GM13976 (cell line): ENCODE data around the gene ZAR1.

Experiments used
- DNase-seq: peaks from one replicate; pipeline ENCODE4 v3.0.0; 2012; ENCODE audit warnings: low spot score
- CTCF ChIP-seq: IDR thresholded peaks from 2 replicates; pipeline ENCODE4 v1.5.1; 2012; ENCODE audit warnings: borderline replicate concordance, mild to moderate bottlenecking; ENCODE audit not compliant: insufficient read depth; ENCODE audit errors: extremely low read depth, missing control alignments, control extremely low read depth
- in situ Hi-C: fragments of 300-500 bp; cut with MboI; formaldehyde crosslinking; loops from one replicate; pipeline ENCODE4 v1.12.0; 2022; ENCODE audit warnings: low sequenced_read_pairs, mixed read lengths, inconsistent platforms; ENCODE audit not compliant: unreplicated experiment

Gene ZAR1

GRCh38 chr4:48461000-48461399 is 29.1 kb upstream of the ZAR1 start:
- no peak for TF ChIP-seq CTCF
- DNase-seq = no peak
- in situ Hi-C loops = no loop called here

- no peak for DNase-seq
These were observed 27.7 kb upstream of the ZAR1 start for GRCh38 chr4:48462363-48462762.

GRCh38 chr4:48467442-48467841 is 22.6 kb upstream of the ZAR1 start:
- no peak for TF ChIP-seq CTCF
- no peak for DNase-seq
- in situ Hi-C loops = no loop called here

More at GRCh38 chr4:48462363-48462762, 27.7 kb upstream of the ZAR1 start:
- in situ Hi-C loops = no loop called here
- TF ChIP-seq CTCF = no peak

GRCh38 chr4:48467891-48468290 is 22.2 kb upstream of the ZAR1 start:
- no peak for TF ChIP-seq CTCF
- in situ Hi-C loops = no loop called here
- DNase-seq = no peak

GRCh38 chr4:48470137-48470536 is 19.9 kb upstream of the ZAR1 start:
- no peak for DNase-seq
- in situ Hi-C loops = no loop called here
- no peak for TF ChIP-seq CTCF

GRCh38 chr4:48470570-48470969 is 19.5 kb upstream of the ZAR1 start:
- no peak for TF ChIP-seq CTCF

GRCh38 chr4:48472794-48473193 is 17.3 kb upstream of the ZAR1 start:
- no peak for DNase-seq
- TF ChIP-seq CTCF = no peak
- in situ Hi-C loops = no loop called here

More at GRCh38 chr4:48470570-48470969, 19.5 kb upstream of the ZAR1 start:
- DNase-seq = no peak
- in situ Hi-C loops = no loop called here
